GM12801 (cell line): ENCODE data around the gene SIDT2.

Experiments
- CTCF ChIP-seq: IDR thresholded peaks from one replicate; pipeline ENCODE4 v1.5.1; 2011; ENCODE audit warnings: control low read depth; ENCODE audit not compliant: insufficient read length; ENCODE audit errors: extremely low read depth

SIDT2 gene

GRCh38 chr11:117219001-117219400 lies 40.5 kb downstream of the SIDT2 start:
- no peak for TF ChIP-seq CTCF

- no peak for TF ChIP-seq CTCF
Observed at GRCh38 chr11:117219455-117219854, 40.9 kb downstream of the SIDT2 start.

GRCh38 chr11:117219995-117220394 lies 41.5 kb downstream of the SIDT2 start:
- no peak for TF ChIP-seq CTCF

GRCh38 chr11:117220568-117220967 lies 42.0 kb downstream of the SIDT2 start:
- TF ChIP-seq CTCF: no peak

GRCh38 chr11:117220999-117221774 lies 42.6 kb downstream of the SIDT2 start:
- no peak for TF ChIP-seq CTCF

GRCh38 chr11:117221775-117222517 lies 43.4 kb downstream of the SIDT2 start:
- no peak for TF ChIP-seq CTCF

GRCh38 chr11:117222991-117223740 lies 44.6 kb downstream of the SIDT2 start:
- no peak for TF ChIP-seq CTCF
